GM21367 (cell line): ENCODE data around the gene SVBP.

ENCODE experiments used
- ATAC-seq: cut with Tn5 transposase; IDR thresholded peaks from one replicate; pipeline ENCODE4 v1.9.1; 2021; ENCODE audit not compliant: unreplicated experiment

Gene SVBP

GRCh38 chr1:42765832-42766740 lies 51.1 kb downstream of the SVBP start:
- ATAC-seq = peak; percentile 17

- ATAC-seq = no peak
Measured at GRCh38 chr1:42765269-42765668, 51.9 kb downstream of the SVBP start.

GRCh38 chr1:42762269-42762668 lies 54.9 kb downstream of the SVBP start:
- no peak for ATAC-seq

- ATAC-seq = no peak
Measured at GRCh38 chr1:42761567-42761966, 55.6 kb downstream of the SVBP start.

- no peak for ATAC-seq
Measured at GRCh38 chr1:42759114-42759513, 58.1 kb downstream of the SVBP start.

GRCh38 chr1:42758641-42759040 lies 58.6 kb downstream of the SVBP start:
- ATAC-seq = no peak

- no peak for ATAC-seq
Measured at GRCh38 chr1:42757892-42758275, 59.3 kb downstream of the SVBP start.
